A549 (cell line): ENCODE results near the gene PLS3. TPM values are rescaled to one million over a fixed set of nuclear protein-coding genes. Genes with fewer than 3 reads are reported as not detected.
A peak's percentile ranks its signal among the peaks of the same experiment; 100 is the strongest.

Experiments used
- ATAC-seq, 2 experiments: fragments of 200-7000 bp in 1 of 2; fragments of >200 bp in 1 of 2; cut with Nextera tagmentation in 1 of 2; cut with Tn5 transposase in 1 of 2; 3 replicates each; pipeline versions ENCODE4 v1.8.0 to v1.9.1; 2018 to 2020; ENCODE audit warnings: mild to moderate bottlenecking in 1 of 2, moderate library complexity in 1 of 2
- CTCF ChIA-PET: fragments of 300-600 bp; sonication (Branson Sonifier 250); formaldehyde crosslinking; extraction: SDS; loops from one replicate; lab custom pipeline; 2021; ENCODE audit warnings: antibody characterized with exemption, inconsistent platforms; lab: Yijun Ruan, JAX
- POLR2A ChIA-PET: fragments of 350-600 bp; formaldehyde crosslinking; extraction: SDS; loops from one replicate; lab custom pipeline; 2021; ENCODE audit warnings: antibody characterized with exemption, inconsistent platforms; lab: Yijun Ruan, JAX
- DNase-seq, 2 experiments: peaks; one replicate each; pipeline versions ENCODE4 v3.0.0 to v3.0.0-alpha.2; 2011 to 2016; ENCODE audit warnings: low read depth in 1 of 2, low spot score in 1 of 2
- FAIRE-seq: peaks from 2 replicates; lab custom pipeline; 2011; peaks lifted over from hg19 to GRCh38; lab: Jason Lieb, UNC
- H3K27ac ChIP-seq, 2 experiments: fragments of >200 bp; sonication (Bioruptor Twin); formaldehyde crosslinking; 3 replicates each; pipeline ENCODE4 v1.5.1; 2016 to 2017
- H3K4me1 ChIP-seq: fragments of >200 bp; sonication (Bioruptor Twin); formaldehyde crosslinking; 3 replicates; pipeline ENCODE4 v1.6.1; 2016
- H3K4me2 ChIP-seq: fragments of >200 bp; sonication (Bioruptor Twin); formaldehyde crosslinking; 3 replicates; pipeline ENCODE4 v1.6.1; 2016
- H3K4me3 ChIP-seq: fragments of >200 bp; sonication (Bioruptor Twin); formaldehyde crosslinking; 3 replicates; pipeline ENCODE4 v1.5.1; 2016
- H3K9me3 ChIP-seq: fragments of >200 bp; sonication (Bioruptor Twin); formaldehyde crosslinking; 3 replicates; pipeline ENCODE4 v1.6.1; 2016
- BHLHE40 ChIP-seq: IDR thresholded peaks from 2 replicates; pipeline ENCODE4 v1.6.1; 2012; ENCODE audit warnings: low read depth, low read length, inconsistent platforms
- EHF ChIP-seq: fragments of 250-450 bp; sonication (Bioruptor Pico); IDR thresholded peaks from 2 replicates; pipeline ENCODE4 v1.5.0; 2020; ENCODE audit warnings: mild to moderate bottlenecking
- ESRRA ChIP-seq: fragments of 150-350 bp; IDR thresholded peaks from 2 replicates; pipeline ENCODE4 v1.6.1; 2014; ENCODE audit warnings: mild to moderate bottlenecking, low read length, borderline replicate concordance
- FOSB ChIP-seq: fragments of 250-450 bp; sonication (Bioruptor Pico); IDR thresholded peaks from 2 replicates; pipeline ENCODE4 v1.5.0; 2020; ENCODE audit warnings: mild to moderate bottlenecking, moderate library complexity
- FOXS1 ChIP-seq: fragments of 250-450 bp; sonication (Bioruptor Pico); IDR thresholded peaks from 2 replicates; pipeline ENCODE4 v1.5.0; 2020; ENCODE audit warnings: mild to moderate bottlenecking, moderate library complexity
- HOXA7 ChIP-seq: fragments of 250-450 bp; sonication (Bioruptor Pico); IDR thresholded peaks from 2 replicates; pipeline ENCODE4 v1.5.0; 2020; ENCODE audit warnings: mild to moderate bottlenecking, moderate library complexity
- HOXB13 ChIP-seq: fragments of 250-450 bp; sonication (Bioruptor Pico); IDR thresholded peaks from 2 replicates; pipeline ENCODE4 v1.5.0; 2020; ENCODE audit warnings: low read depth, mild to moderate bottlenecking, moderate library complexity
- HOXB5 ChIP-seq: fragments of 250-450 bp; sonication (Bioruptor Pico); IDR thresholded peaks from 2 replicates; pipeline ENCODE4 v1.5.0; 2020; ENCODE audit warnings: mild to moderate bottlenecking, moderate library complexity
- JUN ChIP-seq, 2 experiments: fragments of >200 bp; sonication (Bioruptor Twin); formaldehyde crosslinking; IDR thresholded peaks; 2 replicates in 1 of 2; 3 replicates in 1 of 2; pipeline ENCODE4 v1.6.1; 2016 to 2017
- JUNB ChIP-seq: fragments of >200 bp; sonication (Bioruptor Twin); formaldehyde crosslinking; IDR thresholded peaks from 2 replicates; pipeline ENCODE4 v1.6.1; 2016
- KDM1A ChIP-seq: fragments of 200-600 bp; sonication (generic); IDR thresholded peaks from 2 replicates; pipeline ENCODE4 v1.6.1; 2016; ENCODE audit warnings: low read depth, mild to moderate bottlenecking
- MAFK ChIP-seq: fragments of 450-650 bp; IDR thresholded peaks from 2 replicates; pipeline ENCODE4 v1.6.1; 2014; ENCODE audit not compliant: partially characterized antibody
- PHF8 ChIP-seq: fragments of 200-600 bp; sonication (generic); IDR thresholded peaks from 2 replicates; pipeline ENCODE4 v1.6.1; 2016; ENCODE audit warnings: low read depth, mild to moderate bottlenecking, antibody characterized with exemption, moderate library complexity, borderline replicate concordance
- RAD21 ChIP-seq, 2 experiments: fragments of >200 bp in 1 of 2; sonication (Bioruptor Twin) in 1 of 2; formaldehyde crosslinking in 1 of 2; IDR thresholded peaks in 1 of 2; conservative IDR thresholded peaks in 1 of 2; 2 replicates in 1 of 2; 3 replicates in 1 of 2; pipeline ENCODE4 v1.6.1; 2012 to 2018; ENCODE audit warnings: inconsistent platforms in 1 of 2
- RFX5 ChIP-seq: fragments of 450-650 bp; IDR thresholded peaks from 2 replicates; pipeline ENCODE4 v1.7.1; 2014; ENCODE audit warnings: antibody characterized with exemption, mild to moderate bottlenecking, moderate library complexity
- SMC3 ChIP-seq: fragments of >200 bp; sonication (Bioruptor Twin); formaldehyde crosslinking; IDR thresholded peaks from 3 replicates; pipeline ENCODE4 v1.6.1; 2018; ENCODE audit warnings: inconsistent platforms
- SREBF2 ChIP-seq: fragments of 450-650 bp; IDR thresholded peaks from 2 replicates; pipeline ENCODE4 v1.6.1; 2014; ENCODE audit warnings: mild to moderate bottlenecking, moderate library complexity
- TFCP2L1 ChIP-seq: fragments of 250-450 bp; sonication (Bioruptor Pico); IDR thresholded peaks from 2 replicates; pipeline ENCODE4 v1.5.0; 2021; ENCODE audit warnings: mild to moderate bottlenecking
- ZNF302 ChIP-seq: fragments of 250-450 bp; sonication (Bioruptor Pico); IDR thresholded peaks from 2 replicates; pipeline ENCODE4 v1.9.0; 2021; ENCODE audit warnings: inconsistent platforms, mild to moderate bottlenecking, moderate library complexity
- ZSCAN20 ChIP-seq: fragments of 250-450 bp; sonication (Bioruptor Pico); IDR thresholded peaks from 2 replicates; pipeline ENCODE4 v1.8.0; 2022; ENCODE audit warnings: mild to moderate bottlenecking, moderate library complexity
- WGBS: methylation state at CpG from one replicate; pipeline ENCODE4 v1.1.6; 2017; ENCODE audit errors: missing lambda C conversion rate; 5-methylcytosine and 5-hydroxymethylcytosine counted together
- polyA plus RNA-seq, 4 experiments: library from polyadenylated mRNA; depleted of rRNA in 3 of 4; stranded (reverse); fragments of >200 nt; fragmentation: RNase III in 1 of 4; extraction: RNeasy Plus Mini Kit Qiagen cat#74134 plus additional on column Dnase treatment in 1 of 4; gene quantifications; 2 replicates in 3 of 4; 3 replicates in 1 of 4; pipeline ENCODE4 v1.2.3, GENCODE V29; 2011 to 2017
- TF ChIP-seq, protein P1 (sequence below): fragments of >200 bp; sonication (Bioruptor Twin); formaldehyde crosslinking; IDR thresholded peaks from 3 replicates; pipeline ENCODE4 v1.6.1; 2016
- TF ChIP-seq, protein P2 (sequence below): fragments of >200 bp; sonication (Bioruptor Twin); formaldehyde crosslinking; IDR thresholded peaks from 2 replicates; pipeline ENCODE4 v1.6.1; 2016
- TF ChIP-seq, protein P3 (sequence below): IDR thresholded peaks from 2 replicates; pipeline ENCODE4 v1.6.1; 2012
- TF ChIP-seq, protein P4 (sequence below): fragments of 200-600 bp; sonication (generic); IDR thresholded peaks from 2 replicates; pipeline ENCODE4 v1.6.1; 2016; ENCODE audit warnings: antibody characterized with exemption, mild to moderate bottlenecking, moderate library complexity

The PLS3 gene
- polyA plus RNA-seq, 2 of the 4 experiments (the other 2 are of a cell fraction): 303 to 437 TPM

DNA sequence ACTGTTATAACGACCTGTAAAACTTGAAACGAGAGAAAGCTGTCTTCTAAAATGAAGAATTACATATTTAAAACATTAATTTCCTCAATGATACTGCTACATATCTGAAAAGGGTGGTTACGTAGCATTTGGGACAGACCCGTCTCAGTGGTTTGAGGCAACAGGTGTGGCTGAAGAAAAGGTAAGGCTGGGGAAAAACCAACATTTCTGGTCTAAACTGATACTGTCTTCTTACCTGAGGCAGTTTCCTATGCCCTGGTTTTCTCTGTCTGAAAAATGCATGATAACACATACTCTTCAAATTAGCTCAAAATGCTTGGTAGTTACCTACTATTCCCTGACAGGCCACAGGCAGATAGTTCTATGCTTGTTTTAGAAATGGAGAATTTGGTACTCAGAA, 30.4 kb downstream of the PLS3 start:
- Histone ChIP-seq H3K4me2 (peak overlapping the region; percentile 58), H3K27ac (peak overlapping the region in 1 of 2 experiments; percentile 61; a peak in 3 of 6 replicates), H3K4me3 (no peak overlapping the region), H3K9me3 (no peaks in the 10 kb centered on the region), H3K4me1 (peaks cover 82% of the 10 kb centered on the region)
- WGBS: 80% methylated on average over 4 of the region's 4 CpGs
- POLR2A ChIA-PET: no interaction called here
- FAIRE-seq: no peak
- CTCF ChIA-PET: no interaction called here
- no peak for DNase-seq
- no peak for ATAC-seq
- no peak for TF ChIP-seq SREBF2
- TF ChIP-seq, all 56 proteins: peak for 0

DNA sequence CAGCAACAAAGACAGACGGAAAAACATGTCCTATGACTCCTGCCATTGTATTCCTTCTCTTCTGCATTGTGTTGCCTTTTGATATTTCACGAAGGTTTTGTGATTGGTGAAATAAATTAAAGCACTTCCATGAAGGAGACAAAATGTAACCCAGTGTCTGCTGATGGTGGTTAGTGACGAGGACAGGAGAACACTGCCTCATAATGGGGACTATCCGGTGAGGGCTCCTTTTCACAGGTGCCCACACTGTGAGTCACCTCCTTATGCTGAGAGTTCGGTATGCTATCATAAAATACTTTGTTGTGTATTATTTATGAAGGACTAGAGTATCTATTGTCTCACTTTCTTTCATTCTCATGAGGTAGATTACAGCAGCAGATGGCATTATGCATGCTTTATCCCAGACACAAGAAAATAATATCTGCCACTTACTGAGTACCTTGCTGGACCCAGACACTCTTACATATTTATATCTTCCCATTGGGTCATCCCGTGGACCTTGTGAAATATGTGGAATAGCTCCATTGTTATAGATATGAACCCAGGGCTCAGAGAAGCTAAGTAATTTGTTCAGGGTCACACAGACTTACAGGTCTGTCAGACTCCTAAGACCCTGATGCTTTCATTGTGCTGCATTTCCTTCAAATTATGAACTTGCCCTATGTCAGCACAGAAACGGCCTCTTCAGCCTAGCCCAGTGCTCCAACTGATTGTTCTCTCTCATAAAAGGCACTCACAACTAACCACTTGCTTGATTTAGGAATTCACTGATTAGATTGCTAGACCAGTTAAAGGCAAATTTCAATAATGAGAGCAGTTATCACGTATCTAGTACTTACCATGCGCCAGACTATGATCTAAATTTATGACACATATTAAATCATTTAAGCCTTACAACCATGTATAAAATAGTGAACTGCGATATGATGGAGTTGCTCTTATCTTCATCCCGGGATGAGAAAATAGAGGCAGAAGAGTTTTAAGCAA, 31.2 kb downstream of the PLS3 start:
- H3K27ac ChIP-seq: peak overlapping the region; percentile 16 to 61; a peak in 4 of 6 replicates
- no peaks in the 10 kb centered on the region for H3K9me3 ChIP-seq
- ATAC-seq: peak; percentile 59 to 63; a peak in 5 of 6 replicates
- DNase-seq: no peak
- WGBS: 52% methylated on average over 11 of the region's 11 CpGs
- no peak for TF ChIP-seq HOXA7 (CRISPR knock-in tag)
- no peak for TF ChIP-seq RFX5
- TF ChIP-seq EHF (CRISPR knock-in tag): no peak
- no peak for TF ChIP-seq ZNF302 (CRISPR knock-in tag)
- no peak for TF ChIP-seq ESRRA
- no peak for TF ChIP-seq JUN (IDR thresholded peaks at IDR 0.05)
- TF ChIP-seq, protein P1, sequence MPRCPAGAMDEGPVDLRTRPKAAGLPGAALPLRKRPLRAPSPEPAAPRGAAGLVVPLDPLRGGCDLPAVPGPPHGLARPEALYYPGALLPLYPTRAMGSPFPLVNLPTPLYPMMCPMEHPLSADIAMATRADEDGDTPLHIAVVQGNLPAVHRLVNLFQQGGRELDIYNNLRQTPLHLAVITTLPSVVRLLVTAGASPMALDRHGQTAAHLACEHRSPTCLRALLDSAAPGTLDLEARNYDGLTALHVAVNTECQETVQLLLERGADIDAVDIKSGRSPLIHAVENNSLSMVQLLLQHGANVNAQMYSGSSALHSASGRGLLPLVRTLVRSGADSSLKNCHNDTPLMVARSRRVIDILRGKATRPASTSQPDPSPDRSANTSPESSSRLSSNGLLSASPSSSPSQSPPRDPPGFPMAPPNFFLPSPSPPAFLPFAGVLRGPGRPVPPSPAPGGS: no peak
- no peak for TF ChIP-seq HOXB13 (CRISPR knock-in tag)
- CTCF ChIA-PET: interaction anchor here (1.5 kb wide), 1 partner anchor 30 kb away, joined by 3 read pairs; no protein-coding TSS in a partner anchor
- POLR2A ChIA-PET: no interaction called here
- FAIRE-seq: peak; percentile 28
- H3K4me2 ChIP-seq: peak overlapping the region; percentile 58
- peaks cover 75% of the 10 kb centered on the region for H3K4me1 ChIP-seq
- H3K4me3 ChIP-seq: no peak overlapping the region

DNA sequence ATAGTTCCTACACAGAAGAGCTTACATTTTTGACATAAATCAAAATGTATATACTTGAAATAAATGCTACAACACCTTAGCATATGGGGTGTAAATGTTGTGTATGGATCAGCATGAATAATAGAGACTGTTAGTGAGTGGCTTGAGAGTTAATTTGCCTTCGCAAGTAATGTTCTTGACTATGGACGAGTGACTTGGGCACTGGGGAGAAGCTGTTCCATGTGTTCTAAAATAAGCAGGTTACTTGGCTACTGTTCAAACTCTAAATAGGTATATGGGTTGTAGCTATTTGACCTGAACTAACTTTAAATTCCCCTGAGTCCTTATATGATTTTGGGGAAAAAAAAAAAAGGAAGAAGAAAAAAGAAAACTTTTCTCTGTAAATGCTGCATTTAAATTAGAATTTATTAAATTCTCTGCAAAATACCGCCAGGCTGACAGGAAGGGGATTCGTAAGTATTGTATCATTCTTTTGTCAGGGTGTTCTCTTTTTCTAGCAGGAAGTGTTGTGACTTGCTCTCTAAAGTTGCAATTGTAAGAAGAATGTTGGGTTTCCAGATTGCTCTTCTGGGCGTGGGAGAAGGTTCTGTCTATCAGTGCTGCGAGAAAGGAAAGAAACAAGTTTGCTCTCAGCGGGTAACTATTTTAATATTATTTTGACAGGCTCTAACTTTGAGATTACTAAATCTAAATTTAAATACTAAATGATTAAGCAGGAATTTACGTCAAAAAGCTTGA, 32.2 kb downstream of the PLS3 start:
- H3K27ac ChIP-seq: peak overlapping the region; percentile 22 to 52; a peak in 2 of 6 replicates
- POLR2A ChIA-PET: no interaction called here
- TF ChIP-seq ZNF302 (CRISPR knock-in tag) (no peak), RAD21 (conservative IDR thresholded peaks at IDR 0.05 in 1 of 2, IDR thresholded peaks at IDR 0.05 in 1 of 2) (no peak), SMC3 (no peak), MAFK (no peak), KDM1A (no peak), FOSB (no peak), HOXB5 (CRISPR knock-in tag) (no peak), JUNB (no peak), BHLHE40 (no peak), FOXS1 (CRISPR knock-in tag) (no peak), TFCP2L1 (CRISPR knock-in tag) (no peak), HOXA7 (CRISPR knock-in tag) (no peak), RFX5 (no peak), ZSCAN20 (CRISPR knock-in tag) (no peak), PHF8 (no peak)
- TF ChIP-seq, protein P2, sequence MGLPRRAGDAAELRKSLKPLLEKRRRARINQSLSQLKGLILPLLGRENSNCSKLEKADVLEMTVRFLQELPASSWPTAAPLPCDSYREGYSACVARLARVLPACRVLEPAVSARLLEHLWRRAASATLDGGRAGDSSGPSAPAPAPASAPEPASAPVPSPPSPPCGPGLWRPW: no peak
- TF ChIP-seq, protein P1: no peak
- TF ChIP-seq, protein P3, sequence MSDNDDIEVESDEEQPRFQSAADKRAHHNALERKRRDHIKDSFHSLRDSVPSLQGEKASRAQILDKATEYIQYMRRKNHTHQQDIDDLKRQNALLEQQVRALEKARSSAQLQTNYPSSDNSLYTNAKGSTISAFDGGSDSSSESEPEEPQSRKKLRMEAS: no peak
- TF ChIP-seq, protein P4, sequence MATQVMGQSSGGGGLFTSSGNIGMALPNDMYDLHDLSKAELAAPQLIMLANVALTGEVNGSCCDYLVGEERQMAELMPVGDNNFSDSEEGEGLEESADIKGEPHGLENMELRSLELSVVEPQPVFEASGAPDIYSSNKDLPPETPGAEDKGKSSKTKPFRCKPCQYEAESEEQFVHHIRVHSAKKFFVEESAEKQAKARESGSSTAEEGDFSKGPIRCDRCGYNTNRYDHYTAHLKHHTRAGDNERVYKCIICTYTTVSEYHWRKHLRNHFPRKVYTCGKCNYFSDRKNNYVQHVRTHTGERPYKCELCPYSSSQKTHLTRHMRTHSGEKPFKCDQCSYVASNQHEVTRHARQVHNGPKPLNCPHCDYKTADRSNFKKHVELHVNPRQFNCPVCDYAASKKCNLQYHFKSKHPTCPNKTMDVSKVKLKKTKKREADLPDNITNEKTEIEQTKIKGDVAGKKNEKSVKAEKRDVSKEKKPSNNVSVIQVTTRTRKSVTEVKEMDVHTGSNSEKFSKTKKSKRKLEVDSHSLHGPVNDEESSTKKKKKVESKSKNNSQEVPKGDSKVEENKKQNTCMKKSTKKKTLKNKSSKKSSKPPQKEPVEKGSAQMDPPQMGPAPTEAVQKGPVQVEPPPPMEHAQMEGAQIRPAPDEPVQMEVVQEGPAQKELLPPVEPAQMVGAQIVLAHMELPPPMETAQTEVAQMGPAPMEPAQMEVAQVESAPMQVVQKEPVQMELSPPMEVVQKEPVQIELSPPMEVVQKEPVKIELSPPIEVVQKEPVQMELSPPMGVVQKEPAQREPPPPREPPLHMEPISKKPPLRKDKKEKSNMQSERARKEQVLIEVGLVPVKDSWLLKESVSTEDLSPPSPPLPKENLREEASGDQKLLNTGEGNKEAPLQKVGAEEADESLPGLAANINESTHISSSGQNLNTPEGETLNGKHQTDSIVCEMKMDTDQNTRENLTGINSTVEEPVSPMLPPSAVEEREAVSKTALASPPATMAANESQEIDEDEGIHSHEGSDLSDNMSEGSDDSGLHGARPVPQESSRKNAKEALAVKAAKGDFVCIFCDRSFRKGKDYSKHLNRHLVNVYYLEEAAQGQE: no peak

More for the DNA sequence above, 32.2 kb downstream of the PLS3 start:
- peaks cover 67% of the 10 kb centered on the region for H3K4me1 ChIP-seq
- ATAC-seq (no peak), FAIRE-seq (no peak), DNase-seq (no peak)
- CTCF ChIA-PET: interaction anchor here (1.5 kb wide), 1 partner anchor 31 kb away, joined by 3 read pairs; no protein-coding TSS in a partner anchor
- H3K4me3 ChIP-seq: no peak overlapping the region
- 58% methylated on average over 8 of the region's 8 CpGs for WGBS
- H3K9me3 ChIP-seq: no peaks in the 10 kb centered on the region
- peak overlapping the region; percentile 58 for H3K4me2 ChIP-seq
